SK-N-SH treated with all-trans-retinoic acid at 6 μM for 48 hours (cell line): ENCODE data around the gene NLRP1.

Experiments
- ARNTL ChIP-seq: fragments of 450-650 bp; formaldehyde crosslinking; IDR thresholded peaks from 2 replicates; pipeline ENCODE4 v1.5.0; 2020; ENCODE audit warnings: low read depth, mild to moderate bottlenecking, moderate library complexity, borderline replicate concordance
- CREB5 ChIP-seq: fragments of 250-450 bp; sonication (Bioruptor Pico); IDR thresholded peaks from 2 replicates; pipeline ENCODE4 v1.5.1; 2020; ENCODE audit warnings: low read depth, mild to moderate bottlenecking, moderate library complexity
- CSRNP3 ChIP-seq: fragments of 250-450 bp; sonication (Bioruptor Pico); IDR thresholded peaks from 2 replicates; pipeline ENCODE4 v1.5.1; 2021; ENCODE audit warnings: mild to moderate bottlenecking, moderate library complexity
- ESRRG ChIP-seq: fragments of 250-450 bp; sonication (Bioruptor Pico); IDR thresholded peaks from 2 replicates; pipeline ENCODE4 v1.6.1; 2021; ENCODE audit warnings: mild to moderate bottlenecking
- PATZ1 ChIP-seq: fragments of 250-450 bp; sonication (Bioruptor Pico); IDR thresholded peaks from 2 replicates; pipeline ENCODE4 v1.8.0; 2020; ENCODE audit warnings: mild to moderate bottlenecking, moderate library complexity, borderline replicate concordance
- PPARA ChIP-seq: fragments of 250-450 bp; sonication (Bioruptor Pico); IDR thresholded peaks from 2 replicates; pipeline ENCODE4 v1.5.0; 2020; ENCODE audit warnings: mild to moderate bottlenecking, borderline replicate concordance
- RARB ChIP-seq: fragments of 250-450 bp; sonication (Bioruptor Pico); IDR thresholded peaks from 2 replicates; pipeline ENCODE4 v1.8.0; 2021; ENCODE audit warnings: mild to moderate bottlenecking, moderate library complexity
- TOX ChIP-seq: fragments of 250-450 bp; sonication (Bioruptor Pico); IDR thresholded peaks from 2 replicates; pipeline ENCODE4 v1.8.0; 2021; ENCODE audit warnings: mild to moderate bottlenecking, moderate library complexity, borderline replicate concordance
- TSHZ2 ChIP-seq: fragments of 250-450 bp; sonication (Bioruptor Pico); IDR thresholded peaks from 2 replicates; pipeline ENCODE4 v1.5.0; 2020; ENCODE audit warnings: mild to moderate bottlenecking, moderate library complexity
- ZC3H10 ChIP-seq: fragments of 250-450 bp; sonication (Bioruptor Pico); IDR thresholded peaks from 2 replicates; pipeline ENCODE4 v1.5.1; 2021; ENCODE audit warnings: mild to moderate bottlenecking, moderate library complexity
- ZFP30 ChIP-seq: fragments of 450-650 bp; formaldehyde crosslinking; IDR thresholded peaks from 2 replicates; pipeline ENCODE4 v1.5.0; 2022; ENCODE audit warnings: mild to moderate bottlenecking, moderate library complexity
- ZNF70 ChIP-seq: fragments of 450-650 bp; formaldehyde crosslinking; IDR thresholded peaks from 2 replicates; pipeline ENCODE4 v1.5.0; 2020; ENCODE audit warnings: mild to moderate bottlenecking, moderate library complexity

GRCh38 chr17:5516060-5516792, 68.1 kb downstream of the NLRP1 start:
- TF ChIP-seq ZFP30 (CRISPR knock-in tag): no peak
- TF ChIP-seq PATZ1 (CRISPR knock-in tag): no peak
- no peak for TF ChIP-seq CSRNP3 (CRISPR knock-in tag)
- TF ChIP-seq PPARA (CRISPR knock-in tag): no peak
- no peak for TF ChIP-seq TSHZ2
- peak; percentile 92 for TF ChIP-seq CREB5 (CRISPR knock-in tag)
- TF ChIP-seq ARNTL: no peak
- TF ChIP-seq ZNF70: peak; percentile 9; the same call in 1 of the 2 replicates
- TF ChIP-seq RARB (CRISPR knock-in tag): no peak
- no peak for TF ChIP-seq ESRRG
- TF ChIP-seq TOX (CRISPR knock-in tag): peak; percentile 11; the same call in 1 of the 2 replicates
- TF ChIP-seq ZC3H10: no peak
